ENCODE results near the gene LRRC75A.

Gene LRRC75A

GRCh38 chr17:16435925-16436886 lies 55.8 kb downstream of the LRRC75A start:
- no peak for TF ChIP-seq CTCF (IDR thresholded peaks at IDR 0.05; ENCODE audit: low read depth, low read length, missing control alignments)
- DNase-seq (ENCODE audit: extremely low read depth, low read depth): no peak
- no peak overlapping the region for H3K4me3 ChIP-seq (replicated peaks; ENCODE audit: low read depth, low read length)

- H3K4me3 ChIP-seq (replicated peaks; ENCODE audit: low read depth, low read length): no peak overlapping the region
- no peak for DNase-seq (ENCODE audit: extremely low read depth, low read depth)
- no peak for TF ChIP-seq CTCF (IDR thresholded peaks at IDR 0.05; ENCODE audit: low read depth, low read length, missing control alignments)
These were observed 57.3 kb downstream of the LRRC75A start for GRCh38 chr17:16434662-16435061.

- no peak for DNase-seq (ENCODE audit: extremely low read depth, low read depth)
- no peak overlapping the region for H3K4me3 ChIP-seq (replicated peaks; ENCODE audit: low read depth, low read length)
- no peak for TF ChIP-seq CTCF (IDR thresholded peaks at IDR 0.05; ENCODE audit: low read depth, low read length, missing control alignments)
These were observed 58.5 kb downstream of the LRRC75A start for GRCh38 chr17:16433514-16433913.

GRCh38 chr17:16432017-16432416 lies 60.0 kb downstream of the LRRC75A start:
- no peak for DNase-seq (ENCODE audit: extremely low read depth, low read depth)
- H3K4me3 ChIP-seq (replicated peaks; ENCODE audit: low read depth, low read length): no peak overlapping the region

GRCh38 chr17:16430650-16431049 lies 61.3 kb downstream of the LRRC75A start:
- no peak for TF ChIP-seq CTCF (IDR thresholded peaks at IDR 0.05; ENCODE audit: low read depth, low read length, missing control alignments)
- H3K4me3 ChIP-seq (replicated peaks; ENCODE audit: low read depth, low read length): no peak overlapping the region
- DNase-seq (ENCODE audit: extremely low read depth, low read depth): no peak

More at GRCh38 chr17:16432017-16432416, 60.0 kb downstream of the LRRC75A start:
- no peak for TF ChIP-seq CTCF (IDR thresholded peaks at IDR 0.05; ENCODE audit: low read depth, low read length, missing control alignments)

GRCh38 chr17:16429083-16429482 lies 62.9 kb downstream of the LRRC75A start:
- no peak for TF ChIP-seq CTCF (IDR thresholded peaks at IDR 0.05; ENCODE audit: low read depth, low read length, missing control alignments)
- DNase-seq (ENCODE audit: extremely low read depth, low read depth): no peak
- H3K4me3 ChIP-seq (replicated peaks; ENCODE audit: low read depth, low read length): no peak overlapping the region

Measured in HFF-Myc (cell line).